GM21619 (cell line): Measurements from ENCODE around the gene SEMA3A.

Experiments
- ATAC-seq: cut with Tn5 transposase; IDR thresholded peaks from one replicate; pipeline ENCODE4 v1.9.1; 2021; ENCODE audit not compliant: unreplicated experiment

The SEMA3A gene

GRCh38 chr7:84112771-84113170 lies 81.8 kb downstream of the SEMA3A start:
- no peak for ATAC-seq

GRCh38 chr7:84111842-84112241 lies 82.7 kb downstream of the SEMA3A start:
- ATAC-seq = no peak

- ATAC-seq = no peak
Observed at GRCh38 chr7:84110400-84110799, 84.2 kb downstream of the SEMA3A start.

GRCh38 chr7:84108787-84109186 lies 85.8 kb downstream of the SEMA3A start:
- ATAC-seq = no peak

- no peak for ATAC-seq
Observed at GRCh38 chr7:84108119-84108518, 86.5 kb downstream of the SEMA3A start.

GRCh38 chr7:84107259-84107658 lies 87.3 kb downstream of the SEMA3A start:
- no peak for ATAC-seq

- ATAC-seq = no peak
Observed at GRCh38 chr7:84106291-84106690, 88.3 kb downstream of the SEMA3A start.

- ATAC-seq = no peak
Observed at GRCh38 chr7:84105586-84105985, 89.0 kb downstream of the SEMA3A start.

- ATAC-seq = no peak
Observed at GRCh38 chr7:84104826-84105225, 89.8 kb downstream of the SEMA3A start.

GRCh38 chr7:84102213-84102612 lies 92.4 kb downstream of the SEMA3A start:
- no peak for ATAC-seq

GRCh38 chr7:84100866-84101265 lies 93.7 kb downstream of the SEMA3A start:
- ATAC-seq = no peak

GRCh38 chr7:84095971-84096370 lies 98.6 kb downstream of the SEMA3A start:
- no peak for ATAC-seq

- ATAC-seq = no peak
Observed at GRCh38 chr7:84092207-84092606, 102.4 kb downstream of the SEMA3A start.

- ATAC-seq = no peak
Observed at GRCh38 chr7:84091318-84091717, 103.3 kb downstream of the SEMA3A start.

GRCh38 chr7:84088802-84089201 lies 105.8 kb downstream of the SEMA3A start:
- no peak for ATAC-seq

GRCh38 chr7:84085998-84086397 lies 108.6 kb downstream of the SEMA3A start:
- no peak for ATAC-seq

GRCh38 chr7:84085147-84085546 lies 109.4 kb downstream of the SEMA3A start:
- ATAC-seq = no peak

GRCh38 chr7:84083846-84084245 lies 110.7 kb downstream of the SEMA3A start:
- no peak for ATAC-seq

GRCh38 chr7:84081973-84082522 lies 112.5 kb downstream of the SEMA3A start:
- no peak for ATAC-seq

- no peak for ATAC-seq
Observed at GRCh38 chr7:84077336-84077735, 117.3 kb downstream of the SEMA3A start.

GRCh38 chr7:84076219-84076618 lies 118.4 kb downstream of the SEMA3A start:
- no peak for ATAC-seq

- ATAC-seq = no peak
Observed at GRCh38 chr7:84073186-84073875, 121.3 kb downstream of the SEMA3A start.

GRCh38 chr7:84070770-84071169 lies 123.8 kb downstream of the SEMA3A start:
- no peak for ATAC-seq
